ENCODE measurements around the gene C16orf87. TPM values are rescaled to one million over a fixed set of nuclear protein-coding genes. Genes with fewer than 3 reads are reported as not detected.

C16orf87 gene
- total and polyA plus RNA-seq, 2 donors = 6.4 to 11.7 TPM

- Histone ChIP-seq H3K36me3 (ENCODE audit: insufficient read depth) (no peaks in the 10 kb centered on the region), H3K4me3 (ENCODE audit: low read depth, low read length) (no peak overlapping the region), H3K4me1 (ENCODE audit: insufficient read depth) (no peaks in the 10 kb centered on the region), H3K27ac (ENCODE audit: low read depth) (no peak overlapping the region)
- 19% methylated on average over 5 of the region's 5 CpGs for WGBS
- DNase-seq (ENCODE audit: extremely low spot score) = peak; percentile 37
Observed at GRCh38 chr16:46853713-46854443, 22.9 kb upstream of the C16orf87 start.

GRCh38 chr16:46852130-46852529 lies 21.1 kb upstream of the C16orf87 start:
- WGBS = 58% methylated on average over 3 of the region's 3 CpGs

GRCh38 chr16:46850619-46851555 lies 19.9 kb upstream of the C16orf87 start:
- no peak for DNase-seq (ENCODE audit: extremely low spot score)
- Histone ChIP-seq H3K36me3 (ENCODE audit: insufficient read depth) (no peaks in the 10 kb centered on the region), H3K4me3 (ENCODE audit: low read depth, low read length) (no peak overlapping the region), H3K4me1 (ENCODE audit: insufficient read depth) (no peaks in the 10 kb centered on the region), H3K27ac (ENCODE audit: low read depth) (no peak overlapping the region)
- 71% methylated on average over 5 of the region's 5 CpGs for WGBS

More at GRCh38 chr16:46852130-46852529, 21.1 kb upstream of the C16orf87 start:
- no peak overlapping the region for H3K4me3 ChIP-seq (ENCODE audit: low read depth, low read length)
- H3K27ac ChIP-seq (ENCODE audit: low read depth) = no peak overlapping the region
- no peaks in the 10 kb centered on the region for H3K36me3 ChIP-seq (ENCODE audit: insufficient read depth)
- H3K4me1 ChIP-seq (ENCODE audit: insufficient read depth) = no peaks in the 10 kb centered on the region
- DNase-seq (ENCODE audit: extremely low spot score) = no peak

GRCh38 chr16:46848768-46849764 lies 18.1 kb upstream of the C16orf87 start:
- 73% methylated on average over 5 of the region's 5 CpGs for WGBS
- Histone ChIP-seq H3K4me1 (ENCODE audit: insufficient read depth) (no peaks in the 10 kb centered on the region), H3K36me3 (ENCODE audit: insufficient read depth) (no peaks in the 10 kb centered on the region), H3K4me3 (ENCODE audit: low read depth, low read length) (no peak overlapping the region), H3K27ac (ENCODE audit: low read depth) (no peak overlapping the region)
- DNase-seq (ENCODE audit: extremely low spot score) = no peak

GRCh38 chr16:46845952-46846351 lies 15.0 kb upstream of the C16orf87 start:
- DNase-seq (ENCODE audit: extremely low spot score) = no peak
- H3K4me1 ChIP-seq (ENCODE audit: insufficient read depth) = no peaks in the 10 kb centered on the region
- no peak overlapping the region for H3K27ac ChIP-seq (ENCODE audit: low read depth)
- WGBS = 96% methylated on average over 5 of the region's 5 CpGs
- no peak overlapping the region for H3K4me3 ChIP-seq (ENCODE audit: low read depth, low read length)
- no peaks in the 10 kb centered on the region for H3K36me3 ChIP-seq (ENCODE audit: insufficient read depth)

- DNase-seq (ENCODE audit: extremely low spot score) = no peak
- Histone ChIP-seq H3K4me3 (ENCODE audit: low read depth, low read length) (no peak overlapping the region), H3K36me3 (ENCODE audit: insufficient read depth) (no peaks in the 10 kb centered on the region), H3K27ac (ENCODE audit: low read depth) (no peak overlapping the region), H3K4me1 (ENCODE audit: insufficient read depth) (no peaks in the 10 kb centered on the region)
- 41% methylated on average over 10 of the region's 10 CpGs for WGBS
Observed at GRCh38 chr16:46844771-46845170, 13.8 kb upstream of the C16orf87 start.

GRCh38 chr16:46843898-46844642 lies 13.1 kb upstream of the C16orf87 start:
- no peaks in the 10 kb centered on the region for H3K4me1 ChIP-seq (ENCODE audit: insufficient read depth)
- no peak overlapping the region for H3K4me3 ChIP-seq (ENCODE audit: low read depth, low read length)
- no peaks in the 10 kb centered on the region for H3K36me3 ChIP-seq (ENCODE audit: insufficient read depth)
- 48% methylated on average over 74 of the region's 74 CpGs for WGBS
- H3K27ac ChIP-seq (ENCODE audit: low read depth) = no peak overlapping the region
- DNase-seq (ENCODE audit: extremely low spot score) = no peak

- no peak overlapping the region for H3K4me3 ChIP-seq (ENCODE audit: low read depth, low read length)
- H3K36me3 ChIP-seq (ENCODE audit: insufficient read depth) = no peaks in the 10 kb centered on the region
- DNase-seq (ENCODE audit: extremely low spot score) = no peak
- no peaks in the 10 kb centered on the region for H3K4me1 ChIP-seq (ENCODE audit: insufficient read depth)
- no peak overlapping the region for H3K27ac ChIP-seq (ENCODE audit: low read depth)
- 98% methylated on average over 18 of the region's 18 CpGs for WGBS
Observed at GRCh38 chr16:46842192-46842895, 11.4 kb upstream of the C16orf87 start.

- Histone ChIP-seq H3K27ac (ENCODE audit: low read depth) (no peak overlapping the region), H3K4me1 (ENCODE audit: insufficient read depth) (no peaks in the 10 kb centered on the region), H3K36me3 (ENCODE audit: insufficient read depth) (no peaks in the 10 kb centered on the region), H3K4me3 (ENCODE audit: low read depth, low read length) (no peak overlapping the region)
- DNase-seq (ENCODE audit: extremely low spot score) = no peak
- WGBS = 67% methylated on average over 11 of the region's 11 CpGs
Observed at GRCh38 chr16:46839986-46840443, 9.0 kb upstream of the C16orf87 start.

GRCh38 chr16:46836534-46837530 lies 5.9 kb upstream of the C16orf87 start:
- no peak for DNase-seq (ENCODE audit: extremely low spot score)
- Histone ChIP-seq H3K4me1 (ENCODE audit: insufficient read depth) (no peaks in the 10 kb centered on the region), H3K36me3 (ENCODE audit: insufficient read depth) (no peaks in the 10 kb centered on the region), H3K4me3 (ENCODE audit: low read depth, low read length) (no peak overlapping the region), H3K27ac (ENCODE audit: low read depth) (no peak overlapping the region)
- 84% methylated on average over 6 of the region's 6 CpGs for WGBS

- no peaks in the 10 kb centered on the region for H3K4me1 ChIP-seq (ENCODE audit: insufficient read depth)
- 80% methylated on average over 2 of the region's 2 CpGs for WGBS
- DNase-seq (ENCODE audit: extremely low spot score) = no peak
- no peak overlapping the region for H3K27ac ChIP-seq (ENCODE audit: low read depth)
- H3K4me3 ChIP-seq (ENCODE audit: low read depth, low read length) = no peak overlapping the region
- H3K36me3 ChIP-seq (ENCODE audit: insufficient read depth) = no peaks in the 10 kb centered on the region
Observed at GRCh38 chr16:46833460-46833800, 2.5 kb upstream of the C16orf87 start.

Data from urinary bladder (tissue), 4 donors.